NK-92 (cell line): ENCODE data around the gene ZNF823.

ENCODE experiments used
- DNase-seq: peaks from one replicate; lab custom pipeline; 2025; ENCODE audit not compliant: unreplicated experiment; lab: John Stamatoyannopoulos, UW

ZNF823 gene

DNA sequence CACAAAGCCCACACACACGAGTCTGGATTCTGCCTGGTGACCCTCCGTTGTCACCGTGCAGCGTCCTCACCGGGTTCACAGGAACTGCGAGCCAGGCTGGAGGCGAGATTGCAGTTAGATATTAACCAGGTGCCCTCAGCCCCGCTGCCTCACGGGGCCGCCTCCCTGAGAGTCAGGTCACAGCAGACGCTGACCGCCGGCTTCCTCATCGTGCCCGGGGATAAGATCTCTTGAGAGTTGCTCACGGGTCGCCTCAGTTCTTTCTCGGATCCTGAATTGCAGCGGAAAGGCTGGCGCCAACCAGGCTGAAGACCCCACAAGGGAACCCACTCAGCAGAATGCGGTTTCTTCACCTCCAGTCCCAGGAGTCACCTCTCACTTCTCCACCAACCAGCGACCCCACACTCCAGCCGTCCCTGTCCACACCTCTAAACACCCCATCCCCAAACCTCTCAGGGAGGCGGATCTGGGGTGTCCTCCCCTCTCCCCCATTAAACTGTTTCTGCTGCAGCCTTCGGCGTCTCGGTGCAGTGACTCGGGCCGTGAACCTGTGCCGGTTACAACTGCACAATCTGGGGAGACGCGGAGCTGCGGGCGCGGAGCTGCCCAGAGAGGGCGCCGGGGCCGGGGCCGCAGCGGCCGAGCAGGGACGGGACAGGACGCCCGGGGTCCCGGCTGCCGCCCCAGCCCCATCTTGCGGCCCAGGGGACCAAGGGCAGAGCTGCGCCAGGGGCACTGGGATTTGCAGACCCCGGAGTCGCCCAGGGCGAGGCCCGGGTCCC, 591 bp downstream of the ZNF823 start:
- no peak for DNase-seq

DNA sequence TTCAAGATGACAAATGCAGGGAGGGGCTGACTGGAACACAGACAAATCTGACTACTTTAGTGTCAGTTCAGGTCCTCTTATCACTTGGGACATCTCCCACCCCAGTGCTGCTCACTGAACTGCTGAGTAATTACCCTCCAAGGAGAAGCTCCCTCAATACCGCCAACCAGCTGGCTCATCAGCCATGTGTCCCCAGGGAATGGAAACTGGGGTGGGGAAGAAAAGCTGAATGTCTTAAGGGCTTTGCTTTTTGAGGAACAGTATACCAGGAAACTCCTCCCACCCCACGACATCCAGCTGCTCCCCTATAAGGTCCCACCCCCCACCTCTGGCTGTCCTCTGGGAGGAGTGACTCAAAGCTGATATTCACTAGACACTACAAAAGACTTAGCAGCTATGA, 2.0 kb downstream of the ZNF823 start:
- no peak for DNase-seq

DNA sequence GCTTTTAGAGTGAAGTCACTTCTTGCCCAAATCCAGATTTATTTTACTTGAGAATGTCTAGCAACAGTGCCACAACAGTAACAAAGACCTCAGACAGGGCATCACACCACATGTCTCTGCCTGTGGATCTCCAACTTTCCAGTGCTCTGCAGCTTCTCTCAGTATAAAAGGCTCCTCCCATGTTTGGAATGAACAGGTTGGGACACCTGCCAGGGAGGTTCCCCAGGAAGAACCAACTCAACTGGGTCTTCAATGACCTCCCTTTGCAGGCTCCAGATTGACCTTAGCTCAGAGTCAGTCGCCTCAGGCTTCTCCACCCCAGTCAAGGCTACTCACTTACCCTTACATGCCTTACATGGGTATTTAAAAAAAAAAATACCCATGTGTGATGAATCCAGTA, 3.4 kb downstream of the ZNF823 start:
- DNase-seq: no peak

- DNase-seq: no peak
Observed at GRCh38 chr19:11729586-11729985, 9.2 kb downstream of the ZNF823 start.

DNA sequence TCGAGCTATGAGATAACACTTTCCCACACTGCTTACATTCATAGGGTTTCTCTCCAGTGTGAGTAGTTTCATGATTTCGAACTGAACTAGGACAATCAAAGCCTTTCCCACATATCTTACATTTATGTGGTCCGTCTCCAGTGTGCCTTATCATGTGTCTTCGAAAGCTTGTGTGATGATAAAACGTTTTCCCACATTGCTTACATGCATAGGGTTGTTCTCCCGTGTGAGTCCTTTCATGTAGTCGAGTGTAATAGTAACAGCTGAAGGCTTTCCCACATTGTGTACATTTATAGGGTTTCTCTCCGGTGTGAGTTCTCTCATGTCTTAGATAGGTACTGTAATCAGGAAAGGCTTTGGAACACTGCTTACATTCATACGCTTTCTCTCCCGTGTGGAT, 16.3 kb downstream of the ZNF823 start:
- DNase-seq: no peak

DNA sequence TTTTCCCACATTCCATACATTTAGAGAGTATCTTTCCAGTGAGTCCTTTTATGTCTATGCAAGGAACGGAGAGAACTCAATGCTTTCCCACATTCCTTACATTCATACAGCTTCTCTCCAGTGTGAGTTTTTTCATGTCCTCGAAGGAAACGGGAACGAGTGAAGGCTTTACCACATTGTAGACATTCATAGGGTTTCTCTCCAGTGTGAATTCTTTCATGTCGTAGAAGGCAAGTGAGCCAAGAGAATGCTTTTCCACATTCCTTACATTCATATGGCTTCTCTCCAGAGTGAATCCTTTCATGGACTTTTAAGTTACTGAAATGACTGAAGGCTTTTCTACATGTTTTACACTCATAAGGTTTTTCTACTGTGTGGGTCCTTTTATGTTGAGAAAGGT, 17.1 kb downstream of the ZNF823 start:
- DNase-seq: no peak

GRCh38 chr19:11710313-11710712, 28.4 kb downstream of the ZNF823 start:
- DNase-seq: no peak

DNA sequence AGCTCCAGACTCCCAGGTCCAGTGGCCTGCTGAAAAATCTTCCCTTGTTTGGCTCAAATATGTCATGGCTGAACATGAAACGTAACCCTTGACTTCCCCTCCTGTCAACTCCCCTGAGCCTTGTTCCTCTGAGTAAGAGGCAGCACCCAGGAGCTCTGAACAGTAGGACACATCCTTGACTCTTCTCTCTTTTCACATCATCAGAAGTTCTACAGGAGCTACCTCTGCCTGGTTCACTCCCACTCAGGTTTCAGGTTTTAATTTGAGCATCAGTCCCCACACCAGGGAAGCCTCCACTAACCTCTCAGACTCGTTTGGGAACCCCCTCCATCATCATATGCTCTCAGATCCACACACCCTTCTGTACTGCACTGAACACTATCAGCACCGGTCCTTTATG, 30.3 kb downstream of the ZNF823 start:
- DNase-seq: no peak

GRCh38 chr19:11705474-11705873, 33.3 kb downstream of the ZNF823 start:
- DNase-seq: no peak

- no peak for DNase-seq
Observed at GRCh38 chr19:11704626-11705025, 34.1 kb downstream of the ZNF823 start.

GRCh38 chr19:11699931-11700794, 38.6 kb downstream of the ZNF823 start:
- no peak for DNase-seq

GRCh38 chr19:11698231-11698630, 40.5 kb downstream of the ZNF823 start:
- no peak for DNase-seq

- no peak for DNase-seq
Observed at GRCh38 chr19:11697284-11697855, 41.4 kb downstream of the ZNF823 start.

DNA sequence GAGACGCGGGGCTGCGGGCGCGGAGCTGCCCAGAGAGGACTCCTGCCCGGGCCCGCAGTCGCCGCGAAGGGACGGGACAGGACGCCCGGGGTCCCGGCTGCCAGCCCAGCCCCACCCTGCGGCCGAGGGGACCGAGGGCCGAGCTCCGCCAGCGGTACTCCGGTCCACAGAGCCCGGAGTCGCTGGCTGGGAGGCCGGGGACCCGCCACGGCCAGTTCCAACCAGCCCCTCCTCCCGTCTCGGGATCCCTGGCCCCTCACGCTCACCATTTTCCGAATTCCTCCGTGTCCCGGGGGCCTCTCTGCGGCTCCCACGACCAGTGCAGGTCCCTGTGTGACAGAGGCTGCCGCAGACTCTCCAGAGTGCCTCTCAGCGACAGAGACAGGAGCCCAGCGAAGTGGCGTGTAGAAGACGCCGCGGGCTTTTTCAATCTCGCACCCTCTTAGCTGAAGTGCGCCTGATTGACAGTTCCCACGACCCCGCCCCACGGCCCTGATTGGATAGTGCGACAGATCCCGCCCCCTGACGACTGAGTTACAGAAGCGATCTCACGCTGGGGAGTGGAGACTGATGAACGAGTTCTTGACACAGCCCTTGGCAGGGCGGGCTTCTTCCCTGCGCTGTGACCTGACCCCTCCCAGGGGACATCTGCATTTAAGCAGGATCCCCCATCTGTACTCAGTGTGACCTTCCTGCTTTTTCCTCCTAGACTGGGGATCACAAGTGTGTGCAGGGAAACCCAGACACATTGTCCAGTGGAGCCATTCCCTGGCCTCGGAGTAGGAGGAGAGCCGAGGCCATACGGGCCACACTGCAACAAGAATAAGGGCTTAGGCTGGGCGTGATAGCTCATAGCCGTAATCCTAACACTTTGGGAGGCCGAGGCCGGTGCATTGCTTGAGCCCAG, 44.0 kb downstream of the ZNF823 start:
- DNase-seq: no peak

DNA sequence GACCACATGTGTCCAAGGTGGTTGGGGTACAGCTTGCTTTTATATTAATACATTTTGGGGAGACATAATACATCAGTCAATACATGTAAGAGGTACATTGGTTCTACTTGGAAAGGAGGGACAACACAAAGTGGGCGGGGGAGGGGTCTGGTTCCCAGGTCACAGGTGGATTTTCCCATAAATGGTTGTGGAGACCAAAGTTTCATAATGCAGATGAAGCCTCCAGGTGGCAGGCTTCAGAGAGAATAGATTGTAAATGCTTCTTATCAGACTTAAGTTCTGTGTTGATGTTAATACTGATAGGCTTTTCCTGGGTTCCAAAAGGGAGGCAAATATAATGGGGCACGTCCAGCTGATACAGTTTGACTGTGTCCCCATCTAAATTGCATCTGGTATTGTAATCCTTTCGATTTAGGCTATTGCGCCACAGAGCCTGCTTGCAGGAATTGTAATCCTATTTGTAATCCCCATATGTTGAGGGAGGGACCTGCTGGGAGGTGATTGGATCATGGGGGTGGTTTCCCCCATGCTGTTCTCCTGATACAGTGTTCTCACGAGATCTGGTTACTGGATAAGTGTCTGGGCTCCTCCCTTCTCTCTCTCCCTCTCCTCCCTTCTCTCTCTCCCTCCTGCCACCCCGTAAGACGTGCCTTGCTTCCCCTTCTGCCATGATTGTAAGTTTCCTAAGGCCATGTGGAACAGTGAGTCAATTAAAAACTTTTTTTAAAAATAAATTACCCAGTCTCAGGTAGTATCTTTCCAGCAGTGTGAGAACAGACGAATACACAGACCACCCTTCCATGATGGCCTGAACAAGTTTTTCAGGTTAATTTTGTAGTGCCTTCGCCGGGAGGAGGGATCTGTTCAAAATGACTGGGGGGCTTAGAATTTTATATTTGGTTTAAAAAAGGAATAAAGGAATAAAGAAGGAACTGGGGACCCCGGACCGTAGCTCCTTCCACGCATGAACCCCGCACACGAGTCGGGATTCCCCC, 44.9 kb downstream of the ZNF823 start:
- no peak for DNase-seq

- DNase-seq: no peak
Observed at GRCh38 chr19:11692127-11692790, 46.5 kb downstream of the ZNF823 start.

DNA sequence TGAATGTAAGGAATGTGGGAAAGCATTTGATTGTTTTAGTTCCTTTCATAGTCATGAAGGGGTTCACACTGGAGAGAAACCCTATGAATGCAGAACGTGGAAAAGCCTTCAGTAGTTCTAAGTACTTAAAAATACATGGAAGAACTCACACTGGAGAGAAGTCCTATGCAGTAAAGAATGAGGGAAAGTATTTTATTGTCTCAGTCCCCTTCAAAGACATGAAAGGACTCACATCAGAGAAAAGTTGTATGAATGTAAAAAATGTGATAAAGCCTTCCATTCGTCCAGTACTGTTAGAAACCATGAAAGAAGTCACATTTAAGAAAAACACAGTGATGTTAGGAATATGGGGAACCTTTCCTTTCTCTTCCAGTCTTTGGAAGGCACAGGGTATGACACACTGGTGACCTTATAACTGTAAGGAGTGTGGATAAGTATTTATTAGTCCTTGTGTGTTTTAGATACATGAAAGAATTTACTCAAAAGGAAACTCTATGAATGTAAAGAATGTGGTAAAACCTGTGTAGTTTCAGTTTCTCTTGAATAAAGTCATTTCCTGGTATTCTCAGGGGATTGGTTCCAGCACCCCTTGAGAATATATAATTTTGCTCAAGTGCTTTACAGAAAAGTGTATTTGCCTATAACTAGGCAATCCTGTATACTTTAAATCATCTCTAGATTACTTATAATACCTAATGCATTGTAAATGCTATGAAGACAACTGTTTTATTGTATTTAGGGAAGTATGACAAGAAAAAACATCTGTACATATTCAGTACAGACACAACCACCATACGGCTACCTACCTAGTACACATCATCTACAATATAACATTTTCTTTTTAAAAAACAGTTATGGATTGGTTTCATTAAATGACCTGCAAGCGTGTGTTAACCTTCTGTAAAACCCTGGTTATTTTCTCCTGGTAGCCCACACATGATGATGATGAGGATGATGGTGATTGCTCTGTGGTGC, 52.8 kb downstream of the ZNF823 start:
- DNase-seq: no peak
